Keratinocyte (primary cell): ENCODE data around the gene CDC42. TPM values are rescaled to one million over a fixed set of nuclear protein-coding genes. Genes with fewer than 3 reads are reported as not detected.
"Not testable (repeated sequence)": the region's sequence is repeated elsewhere in the genome, so short reads cannot be mapped to it uniquely, and the experiment has no call there.

ENCODE experiments used
- DNase-seq: peaks from one replicate; pipeline ENCODE4 v3.0.0-alpha.2; 2011; ENCODE audit warnings: low read depth, missing footprints, low spot score
- FAIRE-seq: peaks from 2 replicates; lab custom pipeline; 2011; peaks lifted over from hg19 to GRCh38; lab: Jason Lieb, UNC
- H2AFZ ChIP-seq: 2 replicates; pipeline ENCODE4 v1.6.0; 2012; ENCODE audit warnings: low read length, control low read depth, inconsistent platforms; ENCODE audit not compliant: control insufficient read depth
- H3K27ac ChIP-seq: 2 replicates; pipeline ENCODE4 v1.5.1; 2011; ENCODE audit warnings: low read length; ENCODE audit not compliant: control insufficient read depth, insufficient read depth
- H3K27me3 ChIP-seq: 3 replicates; pipeline ENCODE4 v1.6.0; 2011; ENCODE audit warnings: low read length; ENCODE audit not compliant: control insufficient read depth, insufficient read depth; ENCODE audit errors: extremely low read depth
- H3K36me3 ChIP-seq, 2 experiments: 2 replicates in 1 of 2; 3 replicates in 1 of 2; pipeline ENCODE4 v1.5.1; 2011; ENCODE audit warnings: low read length in 2 of 2, mild to moderate bottlenecking in 1 of 2; ENCODE audit not compliant: control insufficient read depth in 2 of 2, insufficient read depth in 2 of 2; ENCODE audit errors: extremely low read depth in 1 of 2
- H3K4me1 ChIP-seq: 3 replicates; pipeline ENCODE4 v1.5.1; 2011; ENCODE audit warnings: low read length; ENCODE audit not compliant: control insufficient read depth, insufficient read depth; ENCODE audit errors: extremely low read depth
- H3K4me2 ChIP-seq: 3 replicates; pipeline ENCODE4 v1.6.0; 2011; ENCODE audit warnings: low read depth, low read length; ENCODE audit not compliant: control insufficient read depth, insufficient read depth; ENCODE audit errors: extremely low read depth
- H3K4me3 ChIP-seq, 3 experiments: fragments of 200-600 bp in 1 of 3; sonication (generic) in 1 of 3; 2 replicates in 2 of 3; 3 replicates in 1 of 3; pipeline ENCODE4 v1.5.1; 2011 to 2016; ENCODE audit warnings: low read length in 3 of 3, mild to moderate bottlenecking in 3 of 3, control low read depth in 2 of 3, inconsistent platforms in 1 of 3, low read depth in 1 of 3, mixed read lengths in 1 of 3, mixed run types in 1 of 3, moderate library complexity in 1 of 3; ENCODE audit not compliant: control insufficient read depth in 2 of 3, insufficient read depth in 2 of 3; ENCODE audit errors: extremely low read depth in 1 of 3
- H3K79me2 ChIP-seq: 2 replicates; pipeline ENCODE4 v1.6.0; 2012; ENCODE audit warnings: low read length; ENCODE audit not compliant: control insufficient read depth, insufficient read depth
- H3K9ac ChIP-seq: 3 replicates; pipeline ENCODE4 v1.6.0; 2011; ENCODE audit warnings: low read length; ENCODE audit not compliant: control insufficient read depth, insufficient read depth; ENCODE audit errors: extremely low read depth
- H3K9me1 ChIP-seq: 3 replicates; pipeline ENCODE4 v1.6.0; 2011; ENCODE audit warnings: low read length; ENCODE audit not compliant: control insufficient read depth, insufficient read depth; ENCODE audit errors: extremely low read depth
- H3K9me3 ChIP-seq: 2 replicates; pipeline ENCODE4 v1.5.1; 2012; ENCODE audit warnings: low read depth, low read length; ENCODE audit not compliant: control insufficient read depth
- H4K20me1 ChIP-seq: 3 replicates; pipeline ENCODE4 v1.6.0; 2011; ENCODE audit warnings: low read length; ENCODE audit not compliant: control insufficient read depth, insufficient read depth; ENCODE audit errors: extremely low read depth
- EZH2 ChIP-seq: IDR thresholded peaks from one replicate; pipeline ENCODE4 v1.6.1; 2012; ENCODE audit warnings: inconsistent platforms, mild to moderate bottlenecking, low read length, moderate library complexity
- dilution Hi-C: fragments of 300-500 bp; cut with MboI; formaldehyde crosslinking; loops from one replicate; pipeline ENCODE4 v1.7.0; 2020; ENCODE audit warnings: low sequenced_read_pairs; ENCODE audit not compliant: extremely low pct_ligation_motif_present
- polyA minus RNA-seq, 3 experiments: library from RNA; depleted of rRNA, polyadenylated mRNA; stranded (reverse); fragments of >200 nt; gene quantifications; 1 replicate in 1 of 3; 2 replicates in 1 of 3; 3 replicates in 1 of 3; pipeline ENCODE4 v1.2.3, GENCODE V29; 2011
- polyA plus RNA-seq, 5 experiments: library from polyadenylated mRNA; depleted of rRNA in 3 of 5; stranded (reverse) in 3 of 5; stranded (forward) in 1 of 5; unstranded in 1 of 5; fragments of >200 nt; gene quantifications; 1 replicate in 1 of 5; 2 replicates in 3 of 5; 3 replicates in 1 of 5; pipeline versions ENCODE4 v1.2.1 to v1.2.3, GENCODE V29; 2011 to 2012; ENCODE audit warnings: missing spikeins in 2 of 5, low read depth in 1 of 5, low replicate concordance in 1 of 5
- TF ChIP-seq, protein P1 (sequence below), 3 experiments: IDR thresholded peaks in 1 of 3; conservative IDR thresholded peaks in 1 of 3; optimal IDR thresholded peaks in 1 of 3; 2 replicates in 2 of 3; 3 replicates in 1 of 3; pipeline versions ENCODE3 to v1.5.1; 2011; ENCODE audit warnings: low read length in 3 of 3, mild to moderate bottlenecking in 3 of 3, moderate library complexity in 2 of 3, control low read depth in 1 of 3, inconsistent platforms in 1 of 3; ENCODE audit not compliant: insufficient read depth in 2 of 3; ENCODE audit errors: extremely low read depth in 1 of 3

CDC42 gene
- polyA plus RNA-seq (291 to 499 TPM (median 312 TPM) in 3 replicates), polyA minus RNA-seq (179 to 521 TPM (median 360 TPM) in 3 replicates)
- polyA plus RNA-seq (2011; ENCODE audit: low read depth) = 195 TPM
- 242 and 602 TPM in 2 replicates for polyA plus RNA-seq (2011; cell fraction: cytosol; rRNA removed)
- 229 and 267 TPM in 2 replicates for polyA plus RNA-seq (2011; cell fraction: nucleus; rRNA removed)
- 281 and 347 TPM in 2 replicates for polyA plus RNA-seq (2012; ENCODE audit: low replicate concordance)
- 262 TPM for polyA minus RNA-seq (2011; cell fraction: cytosol; rRNA and poly(A)+ RNA removed)
- polyA minus RNA-seq (2011; cell fraction: nucleus; rRNA and poly(A)+ RNA removed) = 79.0 and 142 TPM in 2 replicates

- H4K20me1 ChIP-seq = peaks cover 32% of the 10 kb centered on the region
- peak within 1 kb of the TSS; percentile 87 for H3K4me2 ChIP-seq
- FAIRE-seq (peak; percentile 23), DNase-seq (peak; percentile 86)
- peak within 1 kb of the TSS; percentile 69 for H2AFZ ChIP-seq
- no peaks in the 10 kb centered on the region for H3K9me3 ChIP-seq
- H3K9ac ChIP-seq = peak within 1 kb of the TSS; percentile 98
- dilution Hi-C loops = no loop called here
- H3K79me2 ChIP-seq = peaks cover 41% of the 10 kb centered on the region
- TF ChIP-seq, protein P1, sequence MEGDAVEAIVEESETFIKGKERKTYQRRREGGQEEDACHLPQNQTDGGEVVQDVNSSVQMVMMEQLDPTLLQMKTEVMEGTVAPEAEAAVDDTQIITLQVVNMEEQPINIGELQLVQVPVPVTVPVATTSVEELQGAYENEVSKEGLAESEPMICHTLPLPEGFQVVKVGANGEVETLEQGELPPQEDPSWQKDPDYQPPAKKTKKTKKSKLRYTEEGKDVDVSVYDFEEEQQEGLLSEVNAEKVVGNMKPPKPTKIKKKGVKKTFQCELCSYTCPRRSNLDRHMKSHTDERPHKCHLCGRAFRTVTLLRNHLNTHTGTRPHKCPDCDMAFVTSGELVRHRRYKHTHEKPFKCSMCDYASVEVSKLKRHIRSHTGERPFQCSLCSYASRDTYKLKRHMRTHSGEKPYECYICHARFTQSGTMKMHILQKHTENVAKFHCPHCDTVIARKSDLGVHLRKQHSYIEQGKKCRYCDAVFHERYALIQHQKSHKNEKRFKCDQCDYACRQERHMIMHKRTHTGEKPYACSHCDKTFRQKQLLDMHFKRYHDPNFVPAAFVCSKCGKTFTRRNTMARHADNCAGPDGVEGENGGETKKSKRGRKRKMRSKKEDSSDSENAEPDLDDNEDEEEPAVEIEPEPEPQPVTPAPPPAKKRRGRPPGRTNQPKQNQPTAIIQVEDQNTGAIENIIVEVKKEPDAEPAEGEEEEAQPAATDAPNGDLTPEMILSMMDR (optimal IDR thresholded peaks at IDR 0.05 in 1 of 3, IDR thresholded peaks at IDR 0.05 in 1 of 3, conservative IDR thresholded peaks at IDR 0.05 in 1 of 3; ENCODE audit: extremely low read depth in 1 of 3, insufficient read depth in 2 of 3, low read length in 3 of 3) = no peak
- no peak for TF ChIP-seq EZH2
- peak within 1 kb of the TSS; percentile 98 for H3K27ac ChIP-seq
- no peaks in the 10 kb centered on the region for H3K9me1 ChIP-seq
- H3K27me3 ChIP-seq = no peaks in the 10 kb centered on the region
- peak within 1 kb of the TSS; percentile 53 to 99 (median 99) for H3K4me3 ChIP-seq
- H3K4me1 ChIP-seq = peaks cover 27% of the 10 kb centered on the region
- peaks cover 0 to 10% of the 10 kb centered on the region in 2 experiments for H3K36me3 ChIP-seq
These were observed at the start of gene CDC42 for GRCh38 chr1:22052115-22053016. Gene CDC42 (plus strand): TSS chr1:22052709. CDS start chr1:22078479, 25,770 bp downstream.

GRCh38 chr1:22002875-22003274 is 49.6 kb upstream of the CDC42 start:
- FAIRE-seq, DNase-seq, H3K4me2 ChIP-seq, H3K4me1 ChIP-seq, H3K27ac ChIP-seq, H3K27me3 ChIP-seq, H3K9me3 ChIP-seq, H3K9me1 ChIP-seq, H3K9ac ChIP-seq, H3K36me3 ChIP-seq, H3K4me3 ChIP-seq, H3K79me2 ChIP-seq, H4K20me1 ChIP-seq, dilution Hi-C loops, H2AFZ ChIP-seq: not testable (repeated sequence)

DNA sequence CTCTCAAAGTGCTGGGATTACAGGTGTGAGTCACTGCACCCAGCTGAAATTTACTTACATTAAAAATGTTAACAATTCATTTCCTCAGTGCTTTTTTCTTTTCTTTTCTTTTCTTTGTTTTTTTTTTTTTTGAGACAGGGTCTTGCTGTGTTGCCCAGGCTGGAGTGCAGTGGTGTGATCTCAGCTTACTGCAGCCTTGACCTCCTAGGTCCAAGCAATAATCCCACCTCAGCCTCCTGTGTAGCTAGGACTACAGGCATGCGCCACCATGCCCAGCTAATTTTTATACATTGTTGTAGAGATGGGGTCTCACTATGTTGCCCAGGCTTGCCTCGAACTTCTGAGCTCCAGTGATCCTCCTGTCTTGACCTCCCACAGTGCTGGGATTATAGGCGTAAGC is 48.5 kb upstream of the CDC42 start:
- H3K27me3 ChIP-seq, H3K4me1 ChIP-seq, H3K9me3 ChIP-seq, FAIRE-seq, H3K4me3 ChIP-seq, H3K36me3 ChIP-seq, dilution Hi-C loops, H3K4me2 ChIP-seq, H3K27ac ChIP-seq, DNase-seq, H3K9ac ChIP-seq, H2AFZ ChIP-seq, H4K20me1 ChIP-seq, H3K79me2 ChIP-seq, H3K9me1 ChIP-seq: not testable (repeated sequence)
